Activated T-cell treated with anti-CD3 and anti-CD28 coated beads, Interleukin-2, amount 50 U/mL, for 4 hours (primary cell): Measurements from ENCODE around the gene HUS1B. TPM values are rescaled to one million over a fixed set of nuclear protein-coding genes. Genes with fewer than 3 reads are reported as not detected.
"Not testable (repeated sequence)": the region's sequence is repeated elsewhere in the genome, so short reads cannot be mapped to it uniquely, and the experiment has no call there.

Experiments used
- ATAC-seq, 2 donors: fragments of 200-7000 bp; cut with Tn5 transposase; one replicate each; pipeline ENCODE4 v1.10.0; 2021
- DNase-seq: peaks from one replicate; pipeline ENCODE4 v3.0.0-alpha.2; 2020
- H3K27me3 Mint-ChIP-seq: one replicate; pipeline ENCODE4 v1.8.0; 2021; ENCODE audit warnings: low read depth, mixed read lengths
- H3K36me3 Mint-ChIP-seq: one replicate; pipeline ENCODE4 v1.8.0; 2022; ENCODE audit warnings: mixed read lengths; ENCODE audit not compliant: insufficient read depth
- H3K4me1 Mint-ChIP-seq: one replicate; pipeline ENCODE4 v1.8.0; 2021; ENCODE audit warnings: low read depth, mixed read lengths
- H3K4me3 Mint-ChIP-seq: one replicate; pipeline ENCODE4 v1.8.0; 2021; ENCODE audit warnings: mild to moderate bottlenecking, moderate library complexity, mixed read lengths
- H3K9me3 Mint-ChIP-seq: one replicate; pipeline ENCODE4 v1.8.0; 2021; ENCODE audit warnings: mixed read lengths
- total RNA-seq, 3 donors: library from RNA; stranded (reverse); gene quantifications; one replicate each; pipeline ENCODE4 v1.2.1, GENCODE V29; 2021

Gene HUS1B
- total RNA-seq = 1 to 10 TPM; 1.8 to 2.5 (median 2.2) TPM

- Mint-ChIP-seq H3K36me3 (peaks cover 25% of the 10 kb centered on the region), H3K4me1 (peaks cover 38% of the 10 kb centered on the region), H3K27me3 (no peaks in the 10 kb centered on the region), H3K9me3 (no peaks in the 10 kb centered on the region), H3K4me3 (no peak within 1 kb of the TSS)
- DNase-seq (no peak), ATAC-seq (no peak)
These were observed at the start of gene HUS1B for GRCh38 chr6:656460-657252. Gene HUS1B (minus strand): TSS chr6:657100. CDS start chr6:656944, 156 bp downstream.

GRCh38 chr6:706146-706545 is 49.2 kb upstream of the HUS1B start:
- Mint-ChIP-seq H3K27me3 (peaks cover 13% of the 10 kb centered on the region), H3K4me3 (no peak overlapping the region), H3K9me3 (no peaks in the 10 kb centered on the region), H3K4me1 (peaks cover 15% of the 10 kb centered on the region), H3K36me3 (no peaks in the 10 kb centered on the region)
- no peak for ATAC-seq
- no peak for DNase-seq

GRCh38 chr6:705047-705446 is 48.1 kb upstream of the HUS1B start:
- ATAC-seq (no peak), DNase-seq (no peak)
- peaks cover 13% of the 10 kb centered on the region for H3K27me3 Mint-ChIP-seq
- no peaks in the 10 kb centered on the region for H3K36me3 Mint-ChIP-seq
- H3K9me3 Mint-ChIP-seq = no peaks in the 10 kb centered on the region
- H3K4me3 Mint-ChIP-seq = no peak overlapping the region
- H3K4me1 Mint-ChIP-seq = peaks cover 6% of the 10 kb centered on the region

GRCh38 chr6:704046-704445 is 47.1 kb upstream of the HUS1B start:
- no peak for DNase-seq
- no peaks in the 10 kb centered on the region for H3K9me3 Mint-ChIP-seq

GRCh38 chr6:703552-703951 is 46.7 kb upstream of the HUS1B start:
- Mint-ChIP-seq H3K4me1 (no peaks in the 10 kb centered on the region), H3K4me3 (no peak overlapping the region), H3K9me3 (no peaks in the 10 kb centered on the region), H3K27me3 (peaks cover 13% of the 10 kb centered on the region), H3K36me3 (no peaks in the 10 kb centered on the region)
- ATAC-seq (no peak), DNase-seq (no peak)

More at GRCh38 chr6:704046-704445, 47.1 kb upstream of the HUS1B start:
- Mint-ChIP-seq H3K4me3 (no peak overlapping the region), H3K27me3 (peaks cover 13% of the 10 kb centered on the region), H3K36me3 (no peaks in the 10 kb centered on the region), H3K4me1 (no peaks in the 10 kb centered on the region)
- ATAC-seq = no peak

- H3K9me3 Mint-ChIP-seq = no peaks in the 10 kb centered on the region
- DNase-seq = no peak
- no peaks in the 10 kb centered on the region for H3K36me3 Mint-ChIP-seq
- ATAC-seq = no peak
- no peak overlapping the region for H3K4me3 Mint-ChIP-seq
- peaks cover 7% of the 10 kb centered on the region for H3K27me3 Mint-ChIP-seq
- H3K4me1 Mint-ChIP-seq = no peaks in the 10 kb centered on the region
These were observed 45.0 kb upstream of the HUS1B start for GRCh38 chr6:701700-702479.

- no peak overlapping the region for H3K4me3 Mint-ChIP-seq
- no peaks in the 10 kb centered on the region for H3K4me1 Mint-ChIP-seq
- DNase-seq (no peak), ATAC-seq (no peak)
- peaks cover 4% of the 10 kb centered on the region for H3K27me3 Mint-ChIP-seq
- no peaks in the 10 kb centered on the region for H3K36me3 Mint-ChIP-seq
- no peaks in the 10 kb centered on the region for H3K9me3 Mint-ChIP-seq
These were observed 44.3 kb upstream of the HUS1B start for GRCh38 chr6:701215-701614.

GRCh38 chr6:700490-700889 is 43.6 kb upstream of the HUS1B start:
- no peak for DNase-seq
- ATAC-seq = no peak
- H3K4me1 Mint-ChIP-seq = no peaks in the 10 kb centered on the region
- H3K27me3 Mint-ChIP-seq = peaks cover 2% of the 10 kb centered on the region
- no peaks in the 10 kb centered on the region for H3K36me3 Mint-ChIP-seq
- H3K4me3 Mint-ChIP-seq = no peak overlapping the region
- no peaks in the 10 kb centered on the region for H3K9me3 Mint-ChIP-seq

- no peaks in the 10 kb centered on the region for H3K36me3 Mint-ChIP-seq
- H3K27me3 Mint-ChIP-seq = no peaks in the 10 kb centered on the region
- ATAC-seq = no peak
- H3K9me3 Mint-ChIP-seq = no peaks in the 10 kb centered on the region
- H3K4me1 Mint-ChIP-seq = no peaks in the 10 kb centered on the region
- H3K4me3 Mint-ChIP-seq = no peak overlapping the region
- no peak for DNase-seq
These were observed 42.4 kb upstream of the HUS1B start for GRCh38 chr6:699319-699718.

- peaks cover 35% of the 10 kb centered on the region for H3K4me1 Mint-ChIP-seq
- not testable (repeated sequence) for ATAC-seq, H3K36me3 Mint-ChIP-seq, H3K9me3 Mint-ChIP-seq, H3K4me3 Mint-ChIP-seq, H3K27me3 Mint-ChIP-seq, DNase-seq
These were observed 37.7 kb upstream of the HUS1B start for GRCh38 chr6:694431-695126.

GRCh38 chr6:693723-694009 is 36.8 kb upstream of the HUS1B start:
- Mint-ChIP-seq H3K9me3 (no peaks in the 10 kb centered on the region), H3K27me3 (no peaks in the 10 kb centered on the region), H3K4me3 (peak overlapping the region; percentile 91), H3K36me3 (peaks cover 2% of the 10 kb centered on the region), H3K4me1 (peaks cover 39% of the 10 kb centered on the region)
- no peak for DNase-seq
- no peak for ATAC-seq

GRCh38 chr6:692858-693722 is 36.2 kb upstream of the HUS1B start, which contains the start of gene EXOC2:
Gene EXOC2 (minus strand): TSS chr6:693139. CDS start chr6:637818, 55,321 bp downstream.
- DNase-seq (peak; percentile 74), ATAC-seq (peak; percentile 88 to 92)
- H3K27me3 Mint-ChIP-seq = no peaks in the 10 kb centered on the region
- H3K9me3 Mint-ChIP-seq = no peaks in the 10 kb centered on the region
- H3K4me1 Mint-ChIP-seq = peaks cover 39% of the 10 kb centered on the region
- H3K36me3 Mint-ChIP-seq = peaks cover 2% of the 10 kb centered on the region
- H3K4me3 Mint-ChIP-seq = peak within 1 kb of the TSS; percentile 93

- peak overlapping the region; percentile 93 for H3K4me3 Mint-ChIP-seq
- H3K36me3 Mint-ChIP-seq = peaks cover 2% of the 10 kb centered on the region
- peak; percentile 88 to 92 for ATAC-seq
- peaks cover 39% of the 10 kb centered on the region for H3K4me1 Mint-ChIP-seq
- no peaks in the 10 kb centered on the region for H3K27me3 Mint-ChIP-seq
- no peaks in the 10 kb centered on the region for H3K9me3 Mint-ChIP-seq
- peak; percentile 74 for DNase-seq
These were observed 35.5 kb upstream of the HUS1B start for GRCh38 chr6:692356-692851.
